Endothelial cell of umbilical vein (primary cell): ENCODE results near the gene CTU2. TPM values are rescaled to one million over a fixed set of nuclear protein-coding genes. Genes with fewer than 3 reads are reported as not detected.

Experiments used
- BruUV-seq: library from RNA; stranded (reverse); fragments of 400-500 nt; replicated peaks from 2 replicates; lab custom pipeline; 2021; lab: Mats Ljungman, UMichigan
- CTCF ChIA-PET: fragments of 300-600, 350-600 bp; sonication (Branson Sonifier 250); formaldehyde crosslinking; loops from one replicate; lab custom pipeline; 2021; ENCODE audit warnings: antibody characterized with exemption, inconsistent platforms; lab: Charles Lee
- POLR2A ChIA-PET: fragments of 300-600, 350-600 bp; sonication (Branson Sonifier 250); formaldehyde crosslinking; loops from one replicate; lab custom pipeline; 2021; ENCODE audit warnings: antibody characterized with exemption, inconsistent platforms; lab: Charles Lee
- DNase-seq: peaks from one replicate; pipeline ENCODE4 v3.0.0-alpha.2; 2011; ENCODE audit warnings: low read depth, low spot score
- FAIRE-seq: peaks from 2 replicates; lab custom pipeline; 2011; peaks lifted over from hg19 to GRCh38; lab: Jason Lieb, UNC
- H2AFZ ChIP-seq: 2 replicates; pipeline ENCODE4 v1.6.0; 2012; ENCODE audit warnings: low read depth, low read length, control low read depth, inconsistent platforms
- H3K27ac ChIP-seq: 2 replicates; pipeline ENCODE4 v1.5.1; 2011; ENCODE audit warnings: low read depth, mild to moderate bottlenecking, control low read depth, low read length, moderate library complexity; ENCODE audit not compliant: insufficient read depth
- H3K27me3 ChIP-seq, 2 experiments: 2 replicates each; pipeline versions ENCODE4 v1.6.0 to v1.6.1; 2011; ENCODE audit warnings: low read length in 2 of 2, mixed read lengths in 1 of 2; ENCODE audit not compliant: control insufficient read depth in 2 of 2, insufficient read depth in 2 of 2
- H3K36me3 ChIP-seq, 2 experiments: 2 replicates in 1 of 2; 3 replicates in 1 of 2; pipeline ENCODE4 v1.5.1; 2011; ENCODE audit warnings: low read length in 2 of 2, mild to moderate bottlenecking in 1 of 2, moderate library complexity in 1 of 2; ENCODE audit not compliant: control insufficient read depth in 2 of 2, insufficient read depth in 2 of 2; ENCODE audit errors: extremely low read depth in 1 of 2
- H3K4me1 ChIP-seq: 3 replicates; pipeline ENCODE4 v1.5.1; 2011; ENCODE audit warnings: mild to moderate bottlenecking, low read length; ENCODE audit not compliant: control insufficient read depth, insufficient read depth; ENCODE audit errors: extremely low read depth
- H3K4me2 ChIP-seq: 2 replicates; pipeline ENCODE4 v1.6.1; 2011; ENCODE audit warnings: low read length, control low read depth, mixed read lengths; ENCODE audit not compliant: insufficient read depth
- H3K4me3 ChIP-seq, 3 experiments: fragments of 200-600 bp in 1 of 3; sonication (generic), shearing (Covaris generic) in 1 of 3; replicated peaks in 1 of 3; 2 replicates each; pipeline ENCODE4 v1.5.1; 2011 to 2016; ENCODE audit warnings: control low read depth in 3 of 3, low read length in 3 of 3, mild to moderate bottlenecking in 2 of 3, inconsistent platforms in 1 of 3, low read depth in 1 of 3, moderate library complexity in 1 of 3; ENCODE audit not compliant: insufficient read depth in 1 of 3
- H3K79me2 ChIP-seq: 2 replicates; pipeline ENCODE4 v1.6.0; 2012; ENCODE audit warnings: low read length, inconsistent platforms; ENCODE audit not compliant: control insufficient read depth, insufficient read depth
- H3K9ac ChIP-seq: replicated peaks from 2 replicates; pipeline ENCODE3; 2011; ENCODE audit warnings: low read length, control low read depth; ENCODE audit not compliant: insufficient read depth; ENCODE audit errors: extremely low read depth
- H3K9me1 ChIP-seq: replicated peaks from 3 replicates; pipeline ENCODE4 v1.6.0; 2011; ENCODE audit warnings: mild to moderate bottlenecking, low read length; ENCODE audit not compliant: control insufficient read depth, insufficient read depth; ENCODE audit errors: extremely low read depth
- H3K9me3 ChIP-seq: replicated peaks from 2 replicates; pipeline ENCODE4 v1.5.1; 2012; ENCODE audit warnings: low read length, inconsistent platforms; ENCODE audit not compliant: control insufficient read depth, insufficient read depth
- H4K20me1 ChIP-seq: replicated peaks from 2 replicates; pipeline ENCODE3; 2011; ENCODE audit warnings: mild to moderate bottlenecking, low read length; ENCODE audit not compliant: control insufficient read depth, insufficient read depth; ENCODE audit errors: extremely low read depth
- CTCF ChIP-seq, 2 donors: IDR thresholded peaks; 1 replicate in 1 of 2; 2 replicates in 1 of 2; pipeline ENCODE4 v1.5.1; 2011; ENCODE audit warnings: low read length in 2 of 2, mild to moderate bottlenecking in 2 of 2, moderate library complexity in 2 of 2, control low read depth in 1 of 2, inconsistent platforms in 1 of 2, low read depth in 1 of 2; ENCODE audit not compliant: insufficient read depth in 1 of 2; ENCODE audit errors: extremely low read depth in 1 of 2
- EZH2 ChIP-seq: IDR thresholded peaks from 2 replicates; pipeline ENCODE4 v1.6.1; 2012; ENCODE audit warnings: borderline replicate concordance, low read depth, mild to moderate bottlenecking, moderate library complexity, low read length, inconsistent platforms; ENCODE audit not compliant: severe bottlenecking
- FOS ChIP-seq: IDR thresholded peaks from 2 replicates; pipeline ENCODE4 v1.6.1; 2011; ENCODE audit warnings: mild to moderate bottlenecking, low read length, moderate library complexity, borderline replicate concordance; ENCODE audit not compliant: insufficient read depth
- GATA2 ChIP-seq: IDR thresholded peaks from 2 replicates; pipeline ENCODE4 v1.7.0; 2011; ENCODE audit warnings: low read depth, mild to moderate bottlenecking, moderate library complexity, mixed read lengths, low read length; ENCODE audit not compliant: insufficient read length, insufficient read depth
- JUN ChIP-seq: IDR thresholded peaks from 2 replicates; pipeline ENCODE4 v1.6.1; 2011; ENCODE audit warnings: borderline replicate concordance, low read depth; ENCODE audit not compliant: insufficient read length, insufficient read depth
- MAX ChIP-seq: IDR thresholded peaks from 2 replicates; pipeline ENCODE4 v1.6.1; 2011; ENCODE audit not compliant: insufficient read depth, insufficient read length
- MYC ChIP-seq: IDR thresholded peaks from one replicate; pipeline ENCODE4 v1.6.1; 2011; ENCODE audit warnings: mild to moderate bottlenecking, low read depth, low read length
- POLR2A ChIP-seq: IDR thresholded peaks from 2 replicates; pipeline ENCODE4 v1.6.1; 2012; ENCODE audit warnings: low read depth, mild to moderate bottlenecking, control low read depth, low read length
- POLR2AphosphoS5 ChIP-seq: IDR thresholded peaks from 2 replicates; pipeline ENCODE4 v1.6.1; 2012; ENCODE audit warnings: low read depth, mild to moderate bottlenecking, control low read depth, low read length, moderate library complexity; ENCODE audit not compliant: insufficient read depth
- dilution Hi-C: fragments of 300-500 bp; cut with MboI; formaldehyde crosslinking; loops from one replicate; pipeline ENCODE4 v1.15.0; 2019; ENCODE audit warnings: low sequenced_read_pairs; ENCODE audit not compliant: extremely low pct_ligation_motif_present
- intact Hi-C: fragments of 100-400 bp; cut with micrococcal nuclease; formaldehyde crosslinking; loops from one replicate; pipeline ENCODE4 v1.10.0; 2022
- polyA plus RNA-seq, 4 experiments: library from polyadenylated mRNA; depleted of rRNA in 3 of 4; stranded (reverse) in 3 of 4; unstranded in 1 of 4; fragments of >200 nt; gene quantifications; 2 replicates each; pipeline versions ENCODE4 v1.2.1 to v1.2.3, GENCODE V29; 2011 to 2012; ENCODE audit warnings: missing spikeins in 1 of 4
- total RNA-seq: library from RNA; stranded (reverse); gene quantifications from 2 replicates; pipeline ENCODE4 v1.2.3, GENCODE V29; 2021

The CTU2 gene
- total and polyA plus RNA-seq, 2 donors (not counting 3 experiments of a cell fraction or from before 2014, with no cell fraction given) = 26.1 to 33.7 TPM

GRCh38 chr16:88686439-88687253, 19.7 kb upstream of the CTU2 start, which contains the start of gene SNAI3:
TSS of gene SNAI3 (minus strand) at chr16:88686507. CDS start at chr16:88686406, 101 bp downstream.
- Histone ChIP-seq H3K4me2 (peak within 1 kb of the TSS; percentile 70), H3K27ac (no peak within 1 kb of the TSS), H3K9ac (no peak within 1 kb of the TSS), H3K9me3 (no peaks in the 10 kb centered on the region), H4K20me1 (no peaks in the 10 kb centered on the region), H3K79me2 (no peaks in the 10 kb centered on the region), H3K9me1 (no peaks in the 10 kb centered on the region), H3K36me3 (no peaks in the 10 kb centered on the region), H2AFZ (peak within 1 kb of the TSS; percentile 89), H3K27me3 (peaks cover 0 to 2% of the 10 kb centered on the region in 2 experiments), H3K4me1 (peaks cover 2% of the 10 kb centered on the region), H3K4me3 (peak within 1 kb of the TSS; percentile 29 to 57 (median 40))
- ChIA-PET POLR2A (no interaction called here), CTCF (interaction anchor here (0.6 to 1.7 kb wide), 7 partner anchors 14 to 171 kb away, joined by 3 to 5 read pairs (median 3); partner anchors contain the start of gene TRAPPC2L)
- DNase-seq (peak; percentile 60), FAIRE-seq (peak; percentile 76)
- intact Hi-C loops (loop anchor here (1.0 to 2.0 kb wide), 2 partner anchors 15 to 24 kb away; partner anchors contain the start of gene MVD), dilution Hi-C loops (no loop called here)
- TSS peak; percentile 86 for BruUV-seq
- TF ChIP-seq POLR2A (peak; percentile 57), GATA2 (no peak)

GRCh38 chr16:88687254-88687576, 19.1 kb upstream of the CTU2 start:
- peaks cover 0 to 2% of the 10 kb centered on the region in 2 experiments for H3K27me3 ChIP-seq
- ChIA-PET POLR2A (no interaction called here), CTCF (interaction anchor here (0.7 to 1.3 kb wide), 5 partner anchors 13 to 170 kb away, joined by 3 to 4 read pairs (median 3); partner anchors contain the start of gene TRAPPC2L)
- no peak overlapping the region for H3K4me3 ChIP-seq
- H3K79me2 ChIP-seq = no peaks in the 10 kb centered on the region
- no peaks in the 10 kb centered on the region for H3K9me3 ChIP-seq
- H3K4me2 ChIP-seq = no peak overlapping the region
- FAIRE-seq = no peak
- no peak overlapping the region for H2AFZ ChIP-seq
- H3K27ac ChIP-seq = no peak overlapping the region
- no peaks in the 10 kb centered on the region for H4K20me1 ChIP-seq
- no TSS peak for BruUV-seq
- TF ChIP-seq JUN (no peak), FOS (no peak), CTCF (IDR thresholded peaks at IDR 0.05; ENCODE audit: extremely low read depth in 1 of 2, insufficient read depth in 1 of 2, low read depth in 1 of 2, low read length in 2 of 2) (no peak), GATA2 (no peak), POLR2A (no peak), MYC (no peak), MAX (no peak), EZH2 (no peak), POLR2AphosphoS5 (no peak)
- no peaks in the 10 kb centered on the region for H3K4me1 ChIP-seq
- no peaks in the 10 kb centered on the region for H3K36me3 ChIP-seq
- DNase-seq = no peak
- H3K9ac ChIP-seq = no peak overlapping the region
- intact Hi-C loops = loop anchor here (2.0 kb wide), 1 partner anchor 24 kb away; the partner anchor contains the start of gene MVD
- no peaks in the 10 kb centered on the region for H3K9me1 ChIP-seq
- dilution Hi-C loops = no loop called here
